Measurements from ENCODE around the gene CSRNP3.
A peak's percentile ranks its signal among the peaks of the same experiment; 100 is the strongest.

Gene CSRNP3

DNA sequence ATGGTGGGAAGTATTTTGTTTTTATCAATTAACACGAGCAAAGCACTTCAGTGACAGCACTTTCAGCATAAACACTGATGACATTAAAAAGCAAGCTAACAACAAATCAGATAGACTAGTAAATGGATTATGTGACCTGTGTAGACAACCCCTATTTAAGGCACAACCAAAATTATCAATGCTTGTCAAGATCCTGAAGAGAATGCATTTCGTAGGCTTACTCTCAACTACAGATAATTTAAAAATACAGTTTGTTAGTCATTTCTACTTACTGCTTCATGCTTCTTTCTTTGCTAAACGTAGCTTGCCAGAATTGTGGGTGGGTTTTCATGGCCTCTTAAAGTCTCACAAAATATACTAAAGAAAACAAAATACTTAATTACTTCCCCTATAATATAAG, 3.4 kb downstream of the CSRNP3 start:
- DNase-seq: no peak

DNA sequence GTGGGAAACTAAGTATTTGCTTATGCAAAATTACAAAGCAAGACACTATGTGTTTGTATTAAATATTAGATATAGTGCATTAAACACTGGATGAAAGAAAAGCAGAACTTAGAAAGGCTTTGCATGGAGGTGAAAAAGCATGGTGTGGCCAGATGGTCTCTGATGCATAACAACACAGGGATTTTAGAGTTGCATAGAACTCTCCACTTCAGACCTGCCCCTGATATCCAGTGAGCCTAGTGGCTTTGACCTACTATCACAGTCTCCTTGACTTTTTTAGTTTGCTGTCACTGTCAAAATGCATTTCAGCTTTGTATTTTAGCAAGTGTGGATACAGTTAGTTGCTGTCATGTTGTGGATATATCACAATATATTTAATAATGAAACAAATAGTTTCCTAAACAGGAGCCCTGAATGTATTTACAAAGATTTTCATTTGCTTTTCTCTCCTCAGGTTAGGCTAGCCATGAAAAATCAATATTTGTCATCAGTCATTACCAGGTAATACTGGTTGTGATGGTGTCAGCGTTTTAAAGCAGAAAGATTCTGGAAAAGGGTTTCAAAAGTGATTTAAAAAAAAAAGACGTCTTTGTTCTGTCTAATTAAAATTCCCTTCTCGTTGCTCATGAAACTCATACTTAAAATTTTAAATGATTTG, 5.2 kb downstream of the CSRNP3 start:
- no peak for DNase-seq

DNA sequence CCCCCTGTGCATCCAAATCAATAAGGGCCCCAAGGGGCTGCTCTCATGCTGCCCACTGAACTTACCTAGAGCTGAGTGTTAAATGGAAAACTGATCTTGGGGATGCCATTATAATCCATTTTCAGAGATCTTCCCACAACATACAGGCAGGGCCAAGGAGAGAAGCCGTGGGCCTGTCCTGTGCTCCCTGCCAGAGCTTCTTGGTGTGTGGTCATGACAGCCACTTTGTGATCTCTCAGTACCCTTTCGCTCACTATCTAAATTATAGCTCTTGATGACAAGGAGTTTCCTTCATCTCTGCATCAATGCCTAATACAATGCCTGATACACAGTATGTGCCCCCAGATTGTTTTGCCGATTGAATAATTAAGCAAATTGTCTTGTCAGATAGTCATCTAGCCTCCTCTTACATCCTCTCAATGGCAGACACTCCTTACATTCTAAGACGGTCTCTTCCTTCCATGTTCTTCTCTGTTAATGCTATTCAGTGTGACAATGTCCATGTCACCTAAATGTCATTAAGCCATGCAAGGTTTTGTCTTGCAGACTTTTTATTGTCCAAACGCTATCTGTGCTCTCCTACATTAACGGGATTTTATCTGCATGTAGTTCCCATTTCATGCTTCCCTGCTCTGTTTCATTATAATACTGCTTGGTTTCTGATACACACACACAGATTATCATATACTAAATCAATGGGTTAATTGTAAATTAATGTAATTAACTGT, 5.9 kb downstream of the CSRNP3 start:
- no peak for DNase-seq

DNA sequence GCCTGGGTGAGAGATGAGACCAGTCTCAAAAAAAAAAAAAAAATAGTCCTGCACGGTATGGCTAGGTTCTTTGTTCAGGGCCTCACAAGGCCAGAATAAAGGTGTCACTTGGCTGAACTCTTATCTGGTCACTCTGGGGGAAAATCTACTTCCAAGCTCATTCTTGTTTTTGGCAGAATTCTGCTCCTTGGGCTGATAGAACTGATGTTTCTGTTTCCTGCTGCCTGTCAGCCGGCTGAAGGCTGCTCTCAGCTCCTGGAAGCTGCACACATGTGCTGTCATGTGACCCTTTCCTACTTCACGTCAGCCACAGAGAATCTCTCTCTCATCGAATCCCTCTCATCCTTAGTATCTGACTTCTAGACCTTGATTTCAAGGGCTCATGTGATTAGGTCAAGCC, 10.4 kb downstream of the CSRNP3 start:
- no peak for DNase-seq

DNA sequence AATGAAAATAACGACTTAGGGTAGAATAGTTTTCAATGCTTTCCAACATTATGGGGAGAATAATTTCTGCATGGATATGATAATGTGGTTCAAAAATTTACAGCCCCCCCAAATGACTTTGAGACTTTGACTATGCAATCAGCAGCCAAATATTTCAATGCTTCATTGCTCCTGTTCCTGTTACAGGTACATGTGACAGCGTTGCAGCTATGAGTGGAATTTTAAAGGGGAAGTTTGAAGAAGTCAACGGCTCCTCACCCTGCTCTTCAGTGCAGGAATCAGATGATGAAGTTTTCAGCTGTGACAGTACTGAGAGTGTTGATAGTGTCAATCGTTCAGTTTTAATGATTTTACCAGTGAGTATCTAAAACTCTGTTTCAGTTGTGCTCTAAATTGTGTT, 25.1 kb downstream of the CSRNP3 start:
- no peak for DNase-seq

DNA sequence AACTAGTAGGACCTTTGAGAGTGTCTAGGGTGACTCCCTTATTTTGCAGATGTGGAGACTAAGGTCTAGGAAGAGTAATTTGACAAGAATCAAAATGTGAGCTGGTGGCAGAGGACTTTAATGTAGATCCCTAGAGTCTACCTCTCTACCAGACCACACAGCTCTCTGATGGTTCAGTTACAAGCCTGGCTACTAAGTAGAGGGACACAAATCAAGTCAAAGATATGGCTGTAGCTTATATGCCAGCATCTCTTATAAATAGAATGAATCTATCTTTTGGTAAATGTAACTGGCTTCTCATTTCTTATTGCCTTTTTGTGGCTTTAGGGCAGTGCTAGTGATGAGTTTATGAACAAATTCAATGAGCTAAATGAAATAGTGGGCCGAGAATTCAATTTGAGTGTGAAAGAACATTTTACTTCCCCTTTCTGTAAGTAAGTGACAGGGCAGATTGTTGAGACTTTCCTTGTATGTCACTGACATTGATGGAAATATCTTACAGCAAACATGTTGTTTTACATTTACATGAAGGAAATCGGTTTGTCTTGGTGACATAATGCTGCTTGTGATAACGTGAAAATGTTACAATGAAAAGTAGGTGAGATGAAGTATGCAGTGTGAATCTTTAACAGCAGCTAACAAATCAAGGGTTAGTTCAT, 28.3 kb downstream of the CSRNP3 start:
- DNase-seq: no peak

DNA sequence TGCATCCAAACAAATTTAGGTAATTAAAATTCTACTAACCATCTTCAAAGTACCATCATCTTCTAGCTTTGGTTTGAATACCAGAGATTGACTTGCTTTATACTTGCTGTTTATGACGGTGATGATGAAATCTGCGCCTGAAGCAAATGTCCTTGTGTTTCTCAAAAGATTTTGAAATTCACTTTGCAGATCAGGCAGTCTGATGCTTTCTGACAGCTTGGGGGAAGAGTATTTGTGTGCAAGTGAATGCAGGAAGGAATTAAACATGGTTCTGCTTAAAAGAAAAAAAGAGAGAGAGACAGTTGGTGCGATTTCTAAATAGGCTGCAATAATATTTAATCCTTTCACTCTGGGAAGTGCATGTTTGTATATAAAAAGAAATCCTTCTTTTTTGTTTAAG, 29.6 kb downstream of the CSRNP3 start:
- DNase-seq: no peak

DNA sequence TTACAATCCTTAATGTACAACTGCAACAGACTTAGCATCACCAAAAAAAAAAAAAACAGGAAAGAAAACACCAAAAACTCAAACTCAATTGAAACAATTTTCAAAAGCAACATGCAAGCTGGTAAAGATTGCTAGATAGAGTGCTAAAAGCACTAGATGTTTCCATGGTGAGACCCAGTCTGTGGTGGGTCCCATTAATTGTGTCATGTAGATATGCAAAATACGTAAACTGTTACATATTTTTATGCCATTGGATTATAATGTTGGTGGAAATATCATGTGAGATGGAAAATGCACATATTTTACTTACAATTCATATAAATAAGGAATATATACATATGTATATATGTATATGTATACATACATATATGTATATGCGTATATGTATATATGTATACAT, 30.5 kb downstream of the CSRNP3 start:
- DNase-seq: no peak

DNA sequence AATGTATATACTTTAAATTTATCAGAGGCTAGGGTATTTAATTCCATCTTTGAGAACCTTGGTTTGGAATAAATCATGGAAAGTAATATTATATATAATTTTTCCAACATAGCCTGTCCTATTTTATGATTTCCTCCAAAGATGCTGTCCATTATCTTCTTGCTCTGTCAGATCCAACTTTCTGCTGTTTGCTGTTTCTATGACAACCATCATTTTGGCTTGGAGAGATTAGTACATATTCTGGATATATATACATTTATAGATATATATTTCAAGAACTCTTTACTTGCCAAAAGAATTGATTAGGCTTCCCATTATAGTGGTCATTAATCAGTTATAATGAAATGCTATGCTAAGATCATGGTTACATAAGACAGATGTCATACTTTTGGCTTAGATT, 31.3 kb downstream of the CSRNP3 start:
- no peak for DNase-seq

DNA sequence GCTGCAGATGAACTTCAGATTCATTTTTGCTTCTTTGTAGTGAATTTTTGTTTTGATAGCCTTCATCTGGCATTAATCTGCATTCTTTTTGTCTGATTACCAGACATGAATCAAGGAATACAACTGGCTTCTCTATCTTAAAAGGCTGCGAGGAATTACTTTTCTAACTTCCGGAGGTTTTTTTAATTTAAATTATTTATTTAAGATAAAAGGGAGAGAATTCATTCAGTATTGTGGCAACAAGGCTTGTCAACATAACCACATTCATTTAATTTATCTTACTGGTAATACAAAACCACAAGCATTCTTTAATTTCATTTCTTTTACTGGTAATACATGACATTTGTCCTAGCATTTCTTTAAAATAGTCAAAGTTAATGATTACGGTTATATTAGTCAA, 36.0 kb downstream of the CSRNP3 start:
- DNase-seq: no peak

DNA sequence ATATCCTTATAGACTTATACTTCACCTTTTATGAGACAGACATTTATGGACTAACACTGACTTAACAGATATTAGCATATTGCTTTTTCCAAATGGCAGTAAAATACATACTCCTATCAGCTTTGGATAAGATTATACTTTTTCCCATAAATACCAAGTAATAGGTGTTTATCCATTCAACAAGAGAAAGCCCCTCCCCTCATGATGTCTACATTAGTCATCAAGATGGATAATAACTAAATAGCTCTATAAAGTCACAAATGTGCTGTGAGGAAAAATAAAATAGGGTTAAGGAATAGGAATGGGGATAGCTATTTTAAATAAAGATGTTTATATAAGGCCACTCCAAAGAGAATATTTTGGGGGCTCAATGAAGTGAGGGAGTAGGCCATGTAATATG, 39.4 kb downstream of the CSRNP3 start:
- DNase-seq: no peak

DNA sequence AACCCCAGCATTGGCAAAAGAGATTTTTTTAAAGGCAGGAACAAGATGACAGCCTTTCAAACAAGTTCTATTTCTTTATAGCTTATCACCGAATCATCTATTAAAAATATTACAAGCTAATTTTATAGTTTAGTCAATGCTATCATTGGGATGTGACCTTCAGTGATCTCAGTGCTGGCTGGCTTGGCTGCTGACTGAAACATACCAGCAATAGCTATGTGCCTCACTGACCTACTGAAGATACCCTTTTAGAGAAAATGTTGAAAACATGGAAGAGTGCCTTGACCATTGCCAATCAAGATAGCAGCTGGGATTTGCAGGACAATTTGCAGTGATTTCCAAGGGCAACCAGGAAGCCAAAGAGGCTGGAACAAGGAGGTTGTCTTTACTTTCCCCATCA, 44.0 kb downstream of the CSRNP3 start:
- DNase-seq: no peak

DNA sequence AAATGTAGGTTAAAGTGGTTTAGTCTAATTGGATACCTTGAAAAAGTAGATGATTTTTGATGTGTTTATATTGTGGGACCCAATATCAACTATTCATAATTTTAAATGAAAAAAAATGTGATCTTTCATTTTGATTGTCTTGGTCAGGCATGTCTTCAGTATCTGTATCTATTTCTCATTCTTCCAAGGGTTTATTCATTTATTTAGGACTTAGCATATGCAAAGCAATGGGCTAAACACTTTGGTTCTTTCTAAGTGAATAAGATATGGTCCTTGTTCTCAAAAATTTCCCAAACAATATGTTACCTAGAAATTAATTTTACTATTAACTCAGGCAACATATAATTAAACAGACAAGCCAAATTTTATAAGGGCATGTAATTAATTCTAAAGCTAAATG, 49.1 kb downstream of the CSRNP3 start:
- DNase-seq: no peak

DNA sequence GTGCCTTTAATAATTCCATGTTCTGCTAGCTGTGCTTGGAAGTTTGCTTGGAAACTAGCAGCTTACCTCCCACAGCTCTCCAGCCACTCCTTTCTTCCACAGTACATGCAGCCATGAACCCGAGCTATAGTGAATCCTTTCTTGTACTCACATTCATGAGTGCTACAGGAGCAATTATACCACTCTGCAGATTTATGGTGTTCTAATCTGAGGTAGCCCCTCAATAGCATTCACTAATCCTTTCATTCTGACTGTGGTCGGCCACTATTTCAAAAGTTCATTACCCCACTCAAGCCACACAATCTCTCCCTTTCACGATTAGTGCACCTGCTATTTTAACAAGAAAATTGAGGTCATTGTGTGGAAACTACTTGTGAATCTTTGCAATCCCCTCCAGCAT, 53.2 kb downstream of the CSRNP3 start:
- no peak for DNase-seq

DNA sequence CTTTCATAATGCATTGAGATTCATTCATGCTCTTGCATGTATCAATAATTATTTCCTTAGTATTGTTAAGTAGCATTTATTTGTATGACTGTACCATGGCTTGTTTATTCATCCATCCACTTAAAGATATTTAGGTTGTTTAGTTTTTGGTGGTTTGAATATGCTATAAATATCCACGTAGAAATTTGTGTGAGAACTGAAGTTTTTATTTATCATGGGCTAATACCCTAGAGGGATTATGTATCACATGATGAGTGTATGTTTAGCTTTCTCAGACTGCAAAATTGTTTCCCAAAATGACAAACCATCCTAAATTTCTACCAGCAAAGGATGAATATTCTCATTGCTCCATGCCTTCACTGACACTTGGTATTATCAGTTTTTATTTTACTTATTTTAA, 55.2 kb downstream of the CSRNP3 start:
- no peak for DNase-seq

DNA sequence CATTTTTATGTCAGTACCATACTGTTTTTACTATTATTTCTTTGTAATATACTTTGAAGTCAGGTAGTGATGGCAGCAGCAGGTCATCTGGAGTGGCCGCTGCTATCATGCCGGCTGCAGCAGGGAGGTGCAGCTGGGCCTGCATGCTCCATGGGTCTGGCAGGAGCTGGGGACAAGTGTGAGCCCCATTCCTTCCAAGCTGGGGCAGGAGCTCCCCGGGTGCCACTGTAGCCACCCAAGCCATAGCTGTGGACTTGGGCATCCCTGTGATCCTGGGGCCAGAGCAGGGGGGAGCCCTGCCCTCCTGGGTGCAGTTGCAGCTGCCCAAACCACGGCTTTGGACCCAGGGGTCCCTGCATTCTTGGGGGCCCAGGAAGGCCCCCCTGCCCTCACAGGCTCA, 59.2 kb downstream of the CSRNP3 start:
- DNase-seq: no peak

DNA sequence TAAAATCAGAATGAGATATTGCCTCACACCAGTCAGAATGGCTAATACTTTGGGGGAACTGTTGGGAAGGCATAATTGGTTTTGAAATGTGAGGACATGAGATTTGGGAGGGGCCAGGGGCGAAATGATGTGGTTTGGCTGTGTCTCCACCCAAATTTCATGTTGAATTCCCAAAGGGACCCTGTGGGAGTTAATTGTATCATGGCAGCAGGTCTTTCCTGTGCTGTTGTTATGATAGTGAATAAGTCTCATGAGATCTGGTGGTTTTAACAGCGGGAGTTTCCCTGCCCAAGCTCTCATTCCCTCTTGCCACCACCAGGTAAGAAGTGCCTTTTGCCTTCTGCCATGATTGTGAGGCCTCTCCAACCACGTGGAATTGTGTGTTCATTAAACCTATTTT, 59.6 kb downstream of the CSRNP3 start:
- no peak for DNase-seq

DNA sequence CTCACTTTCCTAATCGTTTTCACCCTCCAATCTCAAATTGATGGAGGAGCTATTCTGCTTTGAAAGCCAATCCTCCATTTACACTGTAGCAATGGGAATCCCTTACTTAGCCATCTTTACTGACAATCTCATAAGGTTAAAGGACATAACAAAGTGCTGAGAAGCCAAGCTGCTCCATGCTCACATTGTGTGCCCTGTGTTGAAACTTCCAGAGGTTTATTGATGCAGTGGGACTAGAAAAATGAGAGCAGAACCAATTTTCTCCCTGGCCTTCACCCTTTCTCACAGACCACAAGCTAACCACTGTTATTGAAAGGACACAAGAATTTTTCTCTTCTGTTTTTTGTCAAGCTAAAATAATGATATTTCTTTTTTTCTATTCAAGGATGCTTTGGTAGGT, 63.8 kb downstream of the CSRNP3 start:
- DNase-seq: no peak

DNA sequence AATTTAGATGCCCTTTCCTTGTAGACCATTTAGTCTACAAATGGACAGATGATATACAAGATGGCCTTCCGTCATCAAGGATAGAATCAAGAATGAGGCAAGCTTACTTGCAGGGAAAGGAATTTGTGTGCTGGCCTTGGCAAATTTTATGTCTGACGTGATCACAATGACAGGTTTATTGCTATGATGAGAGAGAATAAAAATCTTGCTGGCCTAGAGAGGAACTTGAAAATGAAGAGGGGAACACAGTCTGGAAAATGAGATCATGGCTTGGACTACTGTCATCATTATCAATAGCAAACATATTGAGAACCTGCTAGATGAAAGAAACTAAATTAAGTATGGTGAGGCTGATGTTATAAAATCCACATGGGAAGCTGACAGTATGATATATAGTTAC, 66.0 kb downstream of the CSRNP3 start:
- DNase-seq: no peak

DNA sequence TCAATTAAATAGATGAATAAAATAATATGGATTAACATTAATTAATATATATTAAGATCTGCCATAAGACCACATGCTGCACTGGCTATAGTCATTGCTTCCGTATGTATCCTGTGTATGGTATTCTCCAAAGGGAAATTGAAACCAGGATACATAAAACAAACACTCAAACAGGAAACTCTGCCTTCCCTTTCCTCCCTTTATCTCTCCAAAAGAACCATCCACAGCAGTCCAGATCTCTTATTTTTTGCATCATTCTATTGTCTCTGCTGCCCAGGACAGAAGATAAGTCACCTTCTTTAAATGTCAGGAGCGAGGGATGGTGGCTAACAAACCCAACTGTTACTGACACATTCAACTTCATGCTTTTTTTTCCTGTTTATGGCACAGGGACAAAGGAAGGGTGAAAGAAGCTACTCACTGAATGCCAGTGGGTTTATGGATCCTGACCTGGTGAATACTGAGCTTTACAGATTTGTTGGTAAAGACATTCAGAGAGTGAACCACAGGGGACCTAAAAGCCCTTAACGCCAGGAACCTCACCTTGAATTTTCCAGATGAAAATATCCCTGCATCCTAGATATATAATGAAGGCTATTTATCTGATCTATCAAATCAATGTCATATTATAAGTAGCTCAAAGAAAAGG, 67.5 kb downstream of the CSRNP3 start:
- DNase-seq: no peak

DNA sequence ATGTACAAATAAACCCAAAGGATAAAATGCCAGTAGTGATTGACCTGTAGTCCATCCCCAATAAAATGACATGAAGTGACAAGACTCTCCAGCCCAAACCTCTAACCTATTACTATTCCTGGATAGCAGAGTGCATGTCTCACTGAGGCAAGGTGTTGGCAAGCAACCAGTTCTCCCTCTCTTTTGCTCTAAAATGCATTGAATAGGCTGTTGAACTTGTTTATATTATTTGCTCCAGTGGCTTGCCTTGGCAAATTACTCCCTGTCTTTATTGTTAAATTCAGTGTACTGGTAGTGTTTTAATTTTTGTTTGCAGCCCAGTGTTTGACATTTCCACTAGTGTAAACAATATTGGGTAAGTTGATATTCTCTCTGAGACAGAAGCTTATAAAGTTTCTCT, 70.5 kb downstream of the CSRNP3 start:
- DNase-seq: peak in 2 of 3 experiments; percentile 2 to 22

DNA sequence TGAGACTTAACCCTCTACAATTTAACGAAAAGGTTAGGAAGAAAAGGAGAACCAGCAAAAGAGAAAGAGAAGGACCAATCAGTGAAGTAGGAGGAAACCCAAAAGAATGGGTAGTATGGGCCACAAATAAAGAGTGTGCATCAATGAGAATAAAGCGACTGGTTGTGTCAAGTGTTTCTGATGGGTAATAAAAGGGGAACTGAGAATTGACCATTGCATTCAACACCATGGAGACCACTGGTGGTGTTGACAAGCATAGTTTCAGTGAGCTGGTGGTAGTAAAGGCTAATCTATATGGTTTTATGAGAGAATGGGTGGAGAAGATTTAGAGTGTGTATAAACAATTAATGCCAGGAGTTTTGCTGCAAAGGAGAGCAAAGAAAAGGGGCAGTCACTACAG, 75.4 kb downstream of the CSRNP3 start:
- no peak for DNase-seq

DNA sequence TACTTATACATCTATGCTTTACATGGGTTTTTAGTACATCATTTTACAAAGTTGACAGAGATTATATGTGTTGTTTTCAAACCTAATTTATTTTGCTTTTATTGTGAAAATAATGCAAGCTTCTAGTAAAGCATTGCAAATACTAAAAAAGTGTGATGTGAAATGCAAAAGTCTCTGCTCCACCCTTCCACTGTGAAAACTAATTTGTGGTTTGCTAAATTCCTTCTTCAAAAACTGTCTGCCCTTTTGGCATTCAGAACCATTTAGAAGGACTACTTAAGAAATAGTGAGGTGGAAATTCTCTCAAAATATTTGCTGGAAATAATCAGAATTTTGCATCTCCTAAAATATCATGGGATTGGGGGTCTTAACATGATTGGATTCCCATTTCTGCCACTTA, 78.4 kb downstream of the CSRNP3 start:
- peak in 1 of 3 experiments; percentile 8 for DNase-seq

DNA sequence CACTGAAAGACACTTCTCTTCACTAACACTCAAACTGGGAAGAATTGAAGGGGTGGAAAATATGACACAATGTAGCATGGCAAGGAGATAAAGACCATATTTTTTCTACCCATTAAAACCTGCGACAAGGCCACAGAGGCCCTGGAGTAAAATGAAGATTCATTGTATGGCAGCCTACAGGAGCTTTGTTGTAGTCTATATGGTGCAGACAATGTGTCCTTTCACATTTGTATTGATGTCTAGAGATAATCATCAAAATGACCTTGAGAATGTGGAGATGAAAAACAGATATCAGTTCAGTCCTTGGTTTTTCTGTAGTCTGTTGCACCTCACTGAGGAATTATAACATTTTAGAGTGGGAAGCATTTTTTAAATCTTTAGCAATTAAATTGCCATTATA, 80.1 kb downstream of the CSRNP3 start:
- no peak for DNase-seq
